Type B pancreatic cell (in vitro differentiated cells): ENCODE data around the gene MKRN2. TPM values are rescaled to one million over a fixed set of nuclear protein-coding genes. Genes with fewer than 3 reads are reported as not detected.
A peak's percentile ranks its signal among the peaks of the same experiment; 100 is the strongest.
"Not testable (repeated sequence)": the region's sequence is repeated elsewhere in the genome, so short reads cannot be mapped to it uniquely, and the experiment has no call there.

Experiments
- DNase-seq: peaks from one replicate; pipeline ENCODE4 v3.0.0; 2021; ENCODE audit warnings: mixed read lengths; ENCODE audit not compliant: unreplicated experiment; ENCODE audit errors: extremely low spot score
- H3K27ac Mint-ChIP-seq: 2 replicates; pipeline ENCODE4 v1.8.0; 2021; ENCODE audit warnings: mild to moderate bottlenecking, mixed read lengths
- H3K27me3 Mint-ChIP-seq: 2 replicates; pipeline ENCODE4 v1.8.0; 2021; ENCODE audit warnings: mixed read lengths
- H3K36me3 Mint-ChIP-seq: 2 replicates; pipeline ENCODE4 v1.8.0; 2021; ENCODE audit warnings: mixed read lengths
- H3K4me1 Mint-ChIP-seq: one replicate; pipeline ENCODE4 v1.8.0; 2021; ENCODE audit warnings: mixed read lengths; ENCODE audit not compliant: unreplicated experiment
- H3K4me3 Mint-ChIP-seq: 2 replicates; pipeline ENCODE4 v1.8.0; 2021; ENCODE audit warnings: mild to moderate bottlenecking, mixed read lengths
- H3K9me3 Mint-ChIP-seq: 2 replicates; pipeline ENCODE4 v1.8.0; 2021; ENCODE audit warnings: mixed read lengths
- CTCF ChIP-seq: fragments of 200-600 bp; sonication (generic); conservative IDR thresholded peaks from 2 replicates; pipeline ENCODE4 v1.5.0; 2021; ENCODE audit warnings: antibody characterized with exemption, mild to moderate bottlenecking
- total RNA-seq: library from RNA; stranded (reverse); gene quantifications from 2 replicates; pipeline ENCODE4 v1.2.1, GENCODE V29; 2021; ENCODE audit warnings: low replicate concordance

Gene MKRN2
- total RNA-seq, 1 donor from 2014 or later, result 28.6 TPM

- Mint-ChIP-seq H3K36me3 (peaks cover 27% of the 10 kb centered on the region), H3K27ac (no peak overlapping the region), H3K9me3 (no peaks in the 10 kb centered on the region), H3K4me3 (no peak overlapping the region), H3K4me1 (peaks cover 14% of the 10 kb centered on the region), H3K27me3 (no peaks in the 10 kb centered on the region)
- TF ChIP-seq CTCF, result no peak
- no peak for DNase-seq
Measured at GRCh38 chr3:12522721-12523120, 34.2 kb upstream of the MKRN2 start.

GRCh38 chr3:12527757-12528143 is 29.1 kb upstream of the MKRN2 start:
- H3K4me3 Mint-ChIP-seq, result no peak overlapping the region
- H3K27me3 Mint-ChIP-seq, result no peaks in the 10 kb centered on the region
- H3K36me3 Mint-ChIP-seq, result peaks cover 39% of the 10 kb centered on the region
- no peaks in the 10 kb centered on the region for H3K9me3 Mint-ChIP-seq
- peak overlapping the region; percentile 1 for H3K27ac Mint-ChIP-seq
- TF ChIP-seq CTCF, result no peak
- DNase-seq, result no peak
- H3K4me1 Mint-ChIP-seq, result peaks cover 14% of the 10 kb centered on the region

- Mint-ChIP-seq H3K4me1 (peaks cover 6% of the 10 kb centered on the region), H3K9me3 (no peaks in the 10 kb centered on the region), H3K4me3 (no peak overlapping the region), H3K36me3 (peaks cover 27% of the 10 kb centered on the region), H3K27ac (no peak overlapping the region), H3K27me3 (no peaks in the 10 kb centered on the region)
- no peak for TF ChIP-seq CTCF
- no peak for DNase-seq
Measured at GRCh38 chr3:12532182-12532581, 24.7 kb upstream of the MKRN2 start.

- Mint-ChIP-seq H3K4me3 (no peak overlapping the region), H3K9me3 (no peaks in the 10 kb centered on the region), H3K36me3 (peaks cover 14% of the 10 kb centered on the region), H3K27me3 (no peaks in the 10 kb centered on the region), H3K4me1 (no peaks in the 10 kb centered on the region), H3K27ac (no peak overlapping the region)
- TF ChIP-seq CTCF, result no peak
- no peak for DNase-seq
Measured at GRCh38 chr3:12536423-12536822, 20.5 kb upstream of the MKRN2 start.

GRCh38 chr3:12541625-12542024 is 15.3 kb upstream of the MKRN2 start:
- H3K9me3 Mint-ChIP-seq, result no peaks in the 10 kb centered on the region
- DNase-seq, result no peak
- no peak overlapping the region for H3K4me3 Mint-ChIP-seq
- no peaks in the 10 kb centered on the region for H3K27me3 Mint-ChIP-seq
- TF ChIP-seq CTCF, result peak; percentile 28
- peaks cover 3% of the 10 kb centered on the region for H3K36me3 Mint-ChIP-seq
- peaks cover 11% of the 10 kb centered on the region for H3K4me1 Mint-ChIP-seq
- H3K27ac Mint-ChIP-seq, result no peak overlapping the region

GRCh38 chr3:12543497-12543896 is 13.4 kb upstream of the MKRN2 start:
- not testable (repeated sequence) for DNase-seq, H3K9me3 Mint-ChIP-seq, H3K27me3 Mint-ChIP-seq, H3K4me3 Mint-ChIP-seq, H3K36me3 Mint-ChIP-seq, H3K27ac Mint-ChIP-seq
- peaks cover 11% of the 10 kb centered on the region for H3K4me1 Mint-ChIP-seq
